COLO668 (cell line): ENCODE results near the gene PEAK1.
"Not testable (repeated sequence)": the region's sequence is repeated elsewhere in the genome, so short reads cannot be mapped to it uniquely, and the experiment has no call there.

ENCODE experiments used
- DNase-seq: peaks from one replicate; lab custom pipeline; 2025; ENCODE audit not compliant: unreplicated experiment; lab: John Stamatoyannopoulos, UW

Gene PEAK1

GRCh38 chr15:77181305-77182074 lies 238.4 kb downstream of the PEAK1 start:
- no peak for DNase-seq

- no peak for DNase-seq
Observed at GRCh38 chr15:77180757-77181156, 239.1 kb downstream of the PEAK1 start.

- no peak for DNase-seq
Observed at GRCh38 chr15:77180270-77180669, 239.6 kb downstream of the PEAK1 start.

- DNase-seq, result no peak
Observed at GRCh38 chr15:77179541-77179998, 240.3 kb downstream of the PEAK1 start.

- no peak for DNase-seq
Observed at GRCh38 chr15:77178411-77178810, 241.5 kb downstream of the PEAK1 start.

- not testable (repeated sequence) for DNase-seq
Observed at GRCh38 chr15:77176148-77176547, 243.8 kb downstream of the PEAK1 start.

- DNase-seq, result no peak
Observed at GRCh38 chr15:77173487-77173886, 246.4 kb downstream of the PEAK1 start.

GRCh38 chr15:77171221-77171967 lies 248.5 kb downstream of the PEAK1 start:
- no peak for DNase-seq

- DNase-seq, result no peak
Observed at GRCh38 chr15:77168616-77169015, 251.3 kb downstream of the PEAK1 start.

- DNase-seq, result no peak
Observed at GRCh38 chr15:77168141-77168540, 251.8 kb downstream of the PEAK1 start.

GRCh38 chr15:77167406-77167805 lies 252.5 kb downstream of the PEAK1 start:
- DNase-seq, result no peak

GRCh38 chr15:77163781-77164384 lies 256.0 kb downstream of the PEAK1 start:
- DNase-seq, result no peak

GRCh38 chr15:77162872-77163633 lies 256.9 kb downstream of the PEAK1 start:
- no peak for DNase-seq

- no peak for DNase-seq
Observed at GRCh38 chr15:77160562-77161478, 259.1 kb downstream of the PEAK1 start.

GRCh38 chr15:77156000-77156399 lies 263.9 kb downstream of the PEAK1 start:
- peak; percentile 50 for DNase-seq

GRCh38 chr15:77148191-77148590 lies 271.7 kb downstream of the PEAK1 start:
- no peak for DNase-seq

- no peak for DNase-seq
Observed at GRCh38 chr15:77145370-77145769, 274.5 kb downstream of the PEAK1 start.

GRCh38 chr15:77144492-77145070 lies 275.3 kb downstream of the PEAK1 start:
- DNase-seq, result no peak

- DNase-seq, result no peak
Observed at GRCh38 chr15:77144026-77144425, 275.9 kb downstream of the PEAK1 start.

- no peak for DNase-seq
Observed at GRCh38 chr15:77143616-77144015, 276.3 kb downstream of the PEAK1 start.
